ENCODE measurements around the gene PYDC2. TPM values are rescaled to one million over a fixed set of nuclear protein-coding genes. Genes with fewer than 3 reads are reported as not detected.

The PYDC2 gene
- total RNA-seq, 3 donors from 2014 or later (not counting 1 experiment from before 2014, with no cell fraction given): not detected

DNA sequence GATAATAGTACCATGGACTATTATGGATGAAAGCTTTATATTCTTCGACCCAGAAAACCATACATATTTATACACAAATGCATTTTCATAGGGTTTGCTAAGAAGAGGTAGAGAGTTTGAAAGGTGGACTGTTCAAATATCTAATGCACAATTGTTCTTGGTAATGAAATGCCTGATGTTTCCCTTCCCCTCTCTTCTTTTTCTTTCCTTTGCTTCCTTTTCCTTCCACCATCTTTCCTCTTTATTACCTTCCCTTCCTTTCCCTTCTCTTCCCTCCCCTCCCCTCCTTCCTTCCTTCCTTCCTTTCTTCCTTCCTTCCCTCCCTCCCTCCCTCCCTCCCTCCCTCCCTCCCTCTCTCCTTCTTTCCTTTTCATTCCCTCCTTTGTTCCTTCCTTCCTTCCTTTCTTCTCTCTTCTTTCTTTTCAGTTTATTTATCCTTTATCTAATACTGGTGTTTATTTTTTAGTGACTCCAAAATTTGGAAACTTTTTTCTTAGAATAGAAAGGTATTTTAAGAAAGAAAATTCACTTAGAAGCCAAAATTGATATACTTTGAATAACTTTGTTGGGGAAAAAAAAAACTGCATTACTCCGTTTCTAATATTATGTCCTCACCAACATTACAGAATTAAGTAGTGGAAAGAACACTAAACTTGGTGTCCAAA, 22.7 kb upstream of the PYDC2 start:
- Histone ChIP-seq H3K27ac (ENCODE audit: low read length) (no peak overlapping the region), H3K9me3 (ENCODE audit: control insufficient read depth, insufficient read depth, low read length) (no peaks in the 10 kb centered on the region), H3K4me1 (ENCODE audit: control insufficient read depth, insufficient read depth, low read length) (no peaks in the 10 kb centered on the region), H3K27me3 (ENCODE audit: control insufficient read depth, insufficient read depth, low read length) (no peaks in the 10 kb centered on the region), H3K36me3 (ENCODE audit: control insufficient read depth, insufficient read depth, low read length) (no peaks in the 10 kb centered on the region), H3K4me3 (ENCODE audit: low read length) (no peak overlapping the region)
- H3K36me3 Mint-ChIP-seq: no peaks in the 10 kb centered on the region
- H3K4me3 Mint-ChIP-seq: no peak overlapping the region
- intact Hi-C loops (cut with micrococcal nuclease): no loop called here
- ATAC-seq (no peak), DNase-seq (no peak)
- WGBS (ENCODE audit: insufficient coverage): no CpG with 5 or more reads among the region's 2 CpGs
- H3K9me3 Mint-ChIP-seq: peaks cover 0 to 4% of the 10 kb centered on the region in 2 donors
- H3K27ac Mint-ChIP-seq: no peak overlapping the region
- TF ChIP-seq, protein P1, sequence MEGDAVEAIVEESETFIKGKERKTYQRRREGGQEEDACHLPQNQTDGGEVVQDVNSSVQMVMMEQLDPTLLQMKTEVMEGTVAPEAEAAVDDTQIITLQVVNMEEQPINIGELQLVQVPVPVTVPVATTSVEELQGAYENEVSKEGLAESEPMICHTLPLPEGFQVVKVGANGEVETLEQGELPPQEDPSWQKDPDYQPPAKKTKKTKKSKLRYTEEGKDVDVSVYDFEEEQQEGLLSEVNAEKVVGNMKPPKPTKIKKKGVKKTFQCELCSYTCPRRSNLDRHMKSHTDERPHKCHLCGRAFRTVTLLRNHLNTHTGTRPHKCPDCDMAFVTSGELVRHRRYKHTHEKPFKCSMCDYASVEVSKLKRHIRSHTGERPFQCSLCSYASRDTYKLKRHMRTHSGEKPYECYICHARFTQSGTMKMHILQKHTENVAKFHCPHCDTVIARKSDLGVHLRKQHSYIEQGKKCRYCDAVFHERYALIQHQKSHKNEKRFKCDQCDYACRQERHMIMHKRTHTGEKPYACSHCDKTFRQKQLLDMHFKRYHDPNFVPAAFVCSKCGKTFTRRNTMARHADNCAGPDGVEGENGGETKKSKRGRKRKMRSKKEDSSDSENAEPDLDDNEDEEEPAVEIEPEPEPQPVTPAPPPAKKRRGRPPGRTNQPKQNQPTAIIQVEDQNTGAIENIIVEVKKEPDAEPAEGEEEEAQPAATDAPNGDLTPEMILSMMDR (IDR thresholded peaks at IDR 0.05): no peak
- H3K27me3 Mint-ChIP-seq (ENCODE audit: low read depth in 2 of 2): no peaks in the 10 kb centered on the region
- H3K4me1 Mint-ChIP-seq: no peaks in the 10 kb centered on the region

DNA sequence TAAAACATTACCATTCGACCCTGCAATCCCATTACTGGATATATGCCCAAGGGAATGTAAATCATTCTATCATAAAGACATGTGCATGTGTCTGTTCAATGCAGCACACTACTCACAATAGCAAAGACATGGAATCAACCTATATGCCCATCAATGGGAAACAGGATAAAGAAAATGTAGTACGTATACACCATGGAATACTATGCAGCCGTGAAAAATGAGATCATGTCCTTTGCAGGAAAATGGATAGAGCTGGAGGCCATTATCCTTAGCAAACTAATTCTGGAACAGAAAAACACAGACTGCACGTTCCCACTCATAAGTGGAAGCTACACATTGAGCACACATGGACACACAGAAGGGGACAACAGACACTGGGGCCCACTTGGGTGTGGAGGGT, 20.4 kb upstream of the PYDC2 start:
- Histone ChIP-seq H3K27me3 (ENCODE audit: control insufficient read depth, insufficient read depth, low read length) (no peaks in the 10 kb centered on the region), H3K27ac (ENCODE audit: low read length) (no peak overlapping the region), H3K9me3 (ENCODE audit: control insufficient read depth, insufficient read depth, low read length) (no peaks in the 10 kb centered on the region), H3K36me3 (ENCODE audit: control insufficient read depth, insufficient read depth, low read length) (no peaks in the 10 kb centered on the region), H3K4me1 (ENCODE audit: control insufficient read depth, insufficient read depth, low read length) (no peaks in the 10 kb centered on the region), H3K4me3 (ENCODE audit: low read length) (no peak overlapping the region)
- no peak overlapping the region for H3K27ac Mint-ChIP-seq
- ATAC-seq (no peak), DNase-seq (no peak)
- 83% methylated on average over 4 of the region's 4 CpGs for WGBS (ENCODE audit: insufficient coverage)
- no peaks in the 10 kb centered on the region for H3K27me3 Mint-ChIP-seq (ENCODE audit: low read depth in 2 of 2)
- no peaks in the 10 kb centered on the region for H3K4me1 Mint-ChIP-seq
- intact Hi-C loops (cut with micrococcal nuclease): no loop called here
- H3K4me3 Mint-ChIP-seq: no peak overlapping the region
- H3K36me3 Mint-ChIP-seq: no peaks in the 10 kb centered on the region
- H3K9me3 Mint-ChIP-seq: peaks cover 0 to 4% of the 10 kb centered on the region in 2 donors
- TF ChIP-seq, protein P1 (IDR thresholded peaks at IDR 0.05): no peak

DNA sequence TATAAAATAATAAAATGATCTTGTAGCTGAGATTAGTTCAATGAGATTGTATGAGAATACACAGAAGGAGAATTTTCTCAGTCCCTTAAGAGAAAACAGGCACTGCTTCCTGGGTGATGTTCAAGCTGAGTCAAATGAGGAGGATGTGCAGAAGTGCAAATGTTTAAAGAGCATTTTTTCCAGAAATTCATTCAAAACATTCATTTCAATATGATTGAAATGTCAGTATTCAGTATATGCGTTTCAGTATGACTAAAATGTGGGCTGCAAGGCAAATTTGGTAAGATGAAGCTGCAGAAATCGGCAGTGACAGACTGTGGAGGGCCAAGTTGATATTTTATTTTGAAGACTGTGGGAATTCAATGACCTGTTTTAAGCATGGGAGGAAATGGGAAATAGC, 19.3 kb upstream of the PYDC2 start:
- Mint-ChIP-seq H3K4me1 (no peaks in the 10 kb centered on the region), H3K36me3 (no peaks in the 10 kb centered on the region), H3K27ac (no peak overlapping the region), H3K9me3 (peaks cover 3 to 4% of the 10 kb centered on the region in 2 donors), H3K4me3 (no peak overlapping the region), H3K27me3 (ENCODE audit: low read depth in 2 of 2) (no peaks in the 10 kb centered on the region)
- TF ChIP-seq, protein P1 (IDR thresholded peaks at IDR 0.05): no peak
- ATAC-seq: no peak
- intact Hi-C loops (cut with micrococcal nuclease): no loop called here
- DNase-seq: no peak
- H3K27me3 ChIP-seq (ENCODE audit: control insufficient read depth, insufficient read depth, low read length): no peaks in the 10 kb centered on the region
- H3K9me3 ChIP-seq (ENCODE audit: control insufficient read depth, insufficient read depth, low read length): no peaks in the 10 kb centered on the region
- H3K27ac ChIP-seq (ENCODE audit: low read length): no peak overlapping the region
- 73% methylated on average over 2 of the region's 2 CpGs for WGBS (ENCODE audit: insufficient coverage)
- no peak overlapping the region for H3K4me3 ChIP-seq (ENCODE audit: low read length)
- H3K36me3 ChIP-seq (ENCODE audit: control insufficient read depth, insufficient read depth, low read length): no peaks in the 10 kb centered on the region
- no peaks in the 10 kb centered on the region for H3K4me1 ChIP-seq (ENCODE audit: control insufficient read depth, insufficient read depth, low read length)

DNA sequence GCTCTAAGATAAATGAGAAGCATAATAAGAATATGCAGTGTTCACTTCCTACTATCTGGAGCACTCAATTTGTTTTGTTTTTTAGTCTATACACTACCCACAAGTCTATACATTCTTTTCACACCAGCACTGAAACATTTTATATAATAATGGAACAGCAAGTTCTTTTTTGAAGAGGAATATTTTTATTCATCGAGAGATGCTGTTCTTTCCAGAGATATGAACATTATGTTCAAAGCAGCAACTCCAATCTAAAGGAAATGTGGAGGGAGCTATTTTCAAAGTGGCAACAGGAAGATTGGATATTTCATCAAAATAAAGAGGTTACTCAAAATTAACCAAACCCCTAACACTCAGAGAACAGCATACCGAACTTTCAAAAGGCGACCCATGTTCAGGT, 16.4 kb upstream of the PYDC2 start:
- WGBS (ENCODE audit: insufficient coverage): 100% methylated on average over 1 of the region's 3 CpGs
- H3K27ac ChIP-seq (ENCODE audit: low read length): no peak overlapping the region
- H3K4me1 ChIP-seq (ENCODE audit: control insufficient read depth, insufficient read depth, low read length): no peaks in the 10 kb centered on the region
- no peak overlapping the region for H3K4me3 ChIP-seq (ENCODE audit: low read length)
- Mint-ChIP-seq H3K9me3 (peaks cover 3 to 4% of the 10 kb centered on the region in 2 donors), H3K27ac (no peak overlapping the region), H3K4me3 (no peak overlapping the region), H3K4me1 (no peaks in the 10 kb centered on the region), H3K27me3 (ENCODE audit: low read depth in 2 of 2) (no peaks in the 10 kb centered on the region), H3K36me3 (no peaks in the 10 kb centered on the region)
- DNase-seq: no peak
- TF ChIP-seq, protein P1 (IDR thresholded peaks at IDR 0.05): no peak
- no peaks in the 10 kb centered on the region for H3K9me3 ChIP-seq (ENCODE audit: control insufficient read depth, insufficient read depth, low read length)
- H3K27me3 ChIP-seq (ENCODE audit: control insufficient read depth, insufficient read depth, low read length): no peaks in the 10 kb centered on the region
- no peaks in the 10 kb centered on the region for H3K36me3 ChIP-seq (ENCODE audit: control insufficient read depth, insufficient read depth, low read length)
- no peak for ATAC-seq
- intact Hi-C loops (cut with micrococcal nuclease): no loop called here
